LNCAP (cell line): ENCODE measurements around the gene PTPRG.
A peak's percentile ranks its signal among the peaks of the same experiment; 100 is the strongest.

ENCODE experiments used
- CTCF ChIP-seq: fragments of 450-650 bp; IDR thresholded peaks from 2 replicates; pipeline ENCODE4 v1.5.1; 2017; ENCODE audit warnings: mild to moderate bottlenecking

The PTPRG gene

GRCh38 chr3:62178032-62178431, 616.7 kb downstream of the PTPRG start:
- no peak for TF ChIP-seq CTCF

GRCh38 chr3:62178739-62179600, 617.6 kb downstream of the PTPRG start:
- no peak for TF ChIP-seq CTCF

GRCh38 chr3:62180514-62180913, 619.1 kb downstream of the PTPRG start:
- no peak for TF ChIP-seq CTCF

DNA sequence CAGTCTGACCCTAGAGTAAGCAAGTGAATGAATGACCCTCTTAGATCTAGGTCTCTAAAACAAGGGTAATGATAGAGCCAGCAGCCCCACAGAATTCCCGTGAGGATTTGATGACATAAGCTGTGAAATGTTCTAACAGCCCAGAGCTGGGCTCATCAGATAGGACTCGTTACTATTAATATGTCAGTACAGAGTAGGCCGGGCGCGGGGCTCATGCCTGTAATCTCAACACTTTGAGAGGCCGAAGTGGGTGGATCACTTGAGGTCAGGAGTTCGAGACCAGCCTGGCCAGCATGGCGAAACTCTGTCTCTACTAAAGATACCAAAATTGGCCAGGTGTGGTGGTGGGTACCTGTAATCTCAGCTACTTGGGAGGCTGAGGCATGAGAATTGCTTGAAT, 621.7 kb downstream of the PTPRG start:
- TF ChIP-seq CTCF, result no peak

DNA sequence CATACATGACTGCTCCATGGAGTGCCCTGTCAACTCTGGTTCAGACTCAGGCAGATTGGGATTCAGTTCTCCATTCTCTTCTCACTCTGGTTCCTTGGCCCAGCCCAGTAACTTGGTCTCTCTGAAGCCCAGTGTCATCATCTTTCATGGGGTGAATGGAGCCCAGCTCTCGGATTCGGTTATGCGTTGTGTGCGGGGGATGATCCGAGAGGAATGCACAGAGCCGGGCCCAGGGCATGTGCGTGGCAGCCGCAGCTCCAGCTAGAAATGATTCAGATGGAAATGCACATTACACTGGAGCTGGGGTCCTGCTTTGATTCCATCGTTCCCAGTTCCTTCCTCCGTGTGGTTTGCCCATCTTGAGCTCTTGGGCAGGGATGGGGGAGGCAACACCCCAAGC, 622.6 kb downstream of the PTPRG start:
- no peak for TF ChIP-seq CTCF

DNA sequence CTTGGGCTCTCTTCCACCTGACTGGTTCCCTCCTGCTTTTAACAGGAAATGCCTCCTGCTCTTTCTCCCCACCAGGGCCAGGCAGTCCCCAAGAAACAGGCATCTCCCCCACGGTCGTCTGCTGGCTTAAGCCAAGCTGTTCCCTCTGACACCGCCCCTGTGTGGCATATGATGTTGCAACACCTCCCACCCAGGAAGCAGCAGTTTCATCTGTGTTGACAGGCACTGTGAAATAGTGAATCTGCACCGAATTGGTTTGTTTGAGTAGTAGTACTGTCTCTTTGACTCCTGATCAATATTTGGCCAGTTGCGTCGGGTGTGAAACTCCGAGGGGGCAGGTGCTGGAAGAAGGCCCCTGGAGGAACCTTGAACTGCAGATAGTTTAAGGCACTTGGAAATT, 623.2 kb downstream of the PTPRG start:
- no peak for TF ChIP-seq CTCF

GRCh38 chr3:62187022-62187431, 625.7 kb downstream of the PTPRG start:
- peak; percentile 28; the same call in 1 of the 2 replicates for TF ChIP-seq CTCF
